ENCODE measurements around the gene BMP8B. TPM values are rescaled to one million over a fixed set of nuclear protein-coding genes. Genes with fewer than 3 reads are reported as not detected.
"Not testable (repeated sequence)": the region's sequence is repeated elsewhere in the genome, so short reads cannot be mapped to it uniquely, and the experiment has no call there.

The BMP8B gene
- total RNA-seq, 1 experiment from 2014 or later, result 6.2 TPM

DNA sequence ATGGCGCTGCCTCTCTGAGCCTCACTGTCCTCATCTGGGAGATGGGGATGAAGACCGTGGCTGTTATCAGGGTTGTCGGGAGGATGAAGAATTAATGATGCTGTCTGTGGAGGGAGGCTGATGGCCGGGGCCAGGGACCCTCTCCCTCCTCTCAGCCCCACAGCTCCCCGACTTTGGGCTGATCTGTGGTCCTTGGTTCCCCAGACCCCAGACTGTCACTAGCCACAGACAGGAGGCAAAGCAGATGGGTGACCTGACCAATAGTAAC is 1.6 kb downstream of the BMP8B start:
- in situ Hi-C loops (cut with HindIII; ENCODE audit: low pct_unique_long_range_greater_than_20kb, low sequenced_read_pairs); DNase-seq (ENCODE audit: low read depth, low spot score): not testable (repeated sequence)

DNA sequence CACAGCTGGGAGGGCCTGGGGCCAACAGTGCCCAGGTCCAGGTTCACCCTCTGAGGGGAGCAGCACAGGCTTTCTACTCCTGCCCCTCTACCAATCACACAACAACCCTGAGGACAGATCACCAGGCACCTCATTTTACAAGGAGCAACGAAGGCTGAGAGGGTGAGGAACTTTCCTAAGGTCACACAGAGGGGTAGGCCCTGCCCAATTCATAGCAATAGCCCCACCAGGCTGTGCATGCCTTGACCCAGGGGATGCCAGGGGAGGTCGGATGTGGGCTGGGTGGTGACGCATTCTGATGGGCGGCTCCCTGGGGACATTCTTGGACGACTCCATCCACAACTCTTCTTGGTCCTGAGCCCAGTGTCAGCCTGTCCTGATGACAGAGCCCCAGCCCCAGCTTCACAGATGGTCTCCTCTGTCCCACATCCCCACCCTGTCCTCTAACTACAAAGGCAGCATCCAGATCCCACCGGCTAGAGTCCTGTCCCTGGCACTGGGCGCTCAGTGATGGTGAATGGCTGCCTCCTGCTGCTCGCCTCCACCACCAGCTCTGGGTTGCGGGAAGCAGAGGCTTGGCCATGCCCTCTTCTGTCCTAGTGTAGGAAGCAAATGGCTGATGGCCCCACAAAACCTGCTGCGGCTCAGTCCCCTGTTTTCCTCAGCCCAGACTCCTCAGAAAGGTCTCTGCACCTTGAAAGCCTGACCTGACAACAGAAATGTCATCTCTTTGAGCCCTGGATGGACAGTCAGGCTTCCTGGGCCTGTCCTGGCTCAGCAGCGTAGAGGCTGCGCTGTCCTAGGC is 2.2 kb downstream of the BMP8B start:
- in situ Hi-C loops (cut with HindIII; ENCODE audit: low pct_unique_long_range_greater_than_20kb, low sequenced_read_pairs); DNase-seq (ENCODE audit: low read depth, low spot score): not testable (repeated sequence)

DNA sequence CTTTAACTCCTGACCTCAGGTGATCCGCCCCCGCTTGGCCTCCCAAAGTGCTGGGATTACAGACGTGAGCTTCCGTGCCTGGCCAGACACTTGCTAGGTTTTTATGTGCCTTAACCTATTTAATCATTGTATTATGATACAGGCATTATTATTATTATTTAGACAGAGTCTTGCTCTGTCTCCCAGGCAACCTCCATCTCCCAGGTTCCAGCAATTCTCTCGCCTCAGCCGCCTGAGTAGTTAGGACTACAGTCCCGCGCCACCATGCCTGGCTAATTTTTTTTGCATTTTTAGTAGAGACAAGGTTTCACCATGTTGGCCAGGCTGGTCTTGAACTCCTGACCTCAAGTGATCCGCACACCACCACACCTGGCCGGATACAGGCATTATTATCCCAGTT is 6.0 kb downstream of the BMP8B start:
- DNase-seq (ENCODE audit: low read depth, low spot score); in situ Hi-C loops (cut with HindIII; ENCODE audit: low pct_unique_long_range_greater_than_20kb, low sequenced_read_pairs): not testable (repeated sequence)

DNA sequence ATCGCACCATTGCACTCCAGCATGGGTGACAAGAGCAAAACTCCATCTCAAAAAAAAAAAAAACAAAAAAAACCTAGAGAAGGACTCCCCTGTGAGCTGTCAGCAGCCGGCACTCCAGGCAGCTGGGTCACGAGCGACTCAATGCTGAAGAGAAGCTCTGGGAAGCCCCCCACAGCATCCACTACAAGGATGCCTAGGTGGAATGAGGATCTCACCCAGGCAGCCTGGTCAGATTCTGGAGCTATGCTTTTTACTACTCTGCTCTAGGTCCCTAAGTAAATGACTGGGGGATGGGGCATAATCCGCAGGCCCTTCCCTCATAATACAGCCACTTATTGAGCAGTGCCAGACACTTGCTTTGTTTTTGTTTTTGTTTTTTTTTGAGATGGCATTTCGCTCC is 6.6 kb downstream of the BMP8B start:
- in situ Hi-C loops (cut with HindIII; ENCODE audit: low pct_unique_long_range_greater_than_20kb, low sequenced_read_pairs), result no loop called here
- DNase-seq (ENCODE audit: low read depth, low spot score), result no peak

DNA sequence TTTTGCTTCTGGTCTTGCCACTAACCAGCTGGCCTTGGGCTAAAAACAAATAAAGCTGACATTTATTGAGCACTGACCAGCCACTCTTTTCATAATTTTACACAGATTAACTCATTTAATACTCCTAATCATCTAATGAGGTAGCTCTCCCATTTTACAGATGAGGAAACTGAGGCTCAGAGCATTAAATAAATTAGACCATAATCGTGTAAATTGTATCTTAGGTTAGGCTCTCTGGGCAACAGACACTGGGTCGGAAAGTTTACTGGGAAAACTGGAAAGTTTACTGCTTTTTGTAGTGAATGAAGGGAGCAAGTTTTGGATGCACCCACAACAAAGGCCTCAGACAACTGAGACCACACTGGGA is 7.3 kb downstream of the BMP8B start:
- in situ Hi-C loops (cut with HindIII; ENCODE audit: low pct_unique_long_range_greater_than_20kb, low sequenced_read_pairs), result no loop called here
- DNase-seq (ENCODE audit: low read depth, low spot score), result no peak

DNA sequence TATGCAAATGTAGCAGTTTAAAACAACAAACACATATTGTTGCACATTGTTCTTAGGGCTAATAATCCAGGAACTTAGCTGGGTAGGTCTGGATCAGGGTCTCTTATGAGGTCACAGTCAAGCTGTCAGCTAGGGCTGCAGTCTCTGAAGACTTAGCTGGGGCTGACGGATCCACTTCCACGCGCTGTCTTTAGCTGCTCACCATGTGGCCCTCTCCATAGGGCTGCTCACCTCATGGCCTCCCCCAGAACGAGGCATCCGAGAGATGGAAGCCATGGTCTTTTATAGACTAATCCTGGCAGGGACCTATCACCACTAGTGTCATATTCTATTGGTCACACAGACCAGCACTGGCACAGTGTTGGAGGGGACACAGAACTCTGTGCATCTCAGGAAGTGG is 8.8 kb downstream of the BMP8B start:
- no peak for DNase-seq (ENCODE audit: low read depth, low spot score)
- in situ Hi-C loops (cut with HindIII; ENCODE audit: low pct_unique_long_range_greater_than_20kb, low sequenced_read_pairs), result no loop called here

DNA sequence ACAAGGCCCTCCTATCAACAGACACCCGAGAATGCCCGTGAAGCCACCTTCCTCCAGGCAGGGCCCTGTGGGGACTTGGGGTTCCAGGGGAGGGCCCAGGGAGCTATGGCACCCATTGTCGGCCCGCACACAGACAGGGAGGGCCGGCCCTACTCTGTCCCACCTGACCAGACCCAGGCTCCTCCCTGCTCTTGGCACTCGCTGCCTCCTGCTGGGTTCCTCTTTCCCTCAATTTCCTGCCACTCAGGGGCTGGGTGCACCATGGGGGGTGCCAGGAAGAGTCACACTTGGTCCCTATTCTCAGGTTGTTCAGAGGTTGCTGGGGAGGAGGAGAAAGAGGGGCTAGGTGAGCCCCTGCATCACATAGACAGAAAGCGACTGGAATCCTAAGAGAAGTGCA is 9.5 kb downstream of the BMP8B start:
- in situ Hi-C loops (cut with HindIII; ENCODE audit: low pct_unique_long_range_greater_than_20kb, low sequenced_read_pairs), result no loop called here

DNA sequence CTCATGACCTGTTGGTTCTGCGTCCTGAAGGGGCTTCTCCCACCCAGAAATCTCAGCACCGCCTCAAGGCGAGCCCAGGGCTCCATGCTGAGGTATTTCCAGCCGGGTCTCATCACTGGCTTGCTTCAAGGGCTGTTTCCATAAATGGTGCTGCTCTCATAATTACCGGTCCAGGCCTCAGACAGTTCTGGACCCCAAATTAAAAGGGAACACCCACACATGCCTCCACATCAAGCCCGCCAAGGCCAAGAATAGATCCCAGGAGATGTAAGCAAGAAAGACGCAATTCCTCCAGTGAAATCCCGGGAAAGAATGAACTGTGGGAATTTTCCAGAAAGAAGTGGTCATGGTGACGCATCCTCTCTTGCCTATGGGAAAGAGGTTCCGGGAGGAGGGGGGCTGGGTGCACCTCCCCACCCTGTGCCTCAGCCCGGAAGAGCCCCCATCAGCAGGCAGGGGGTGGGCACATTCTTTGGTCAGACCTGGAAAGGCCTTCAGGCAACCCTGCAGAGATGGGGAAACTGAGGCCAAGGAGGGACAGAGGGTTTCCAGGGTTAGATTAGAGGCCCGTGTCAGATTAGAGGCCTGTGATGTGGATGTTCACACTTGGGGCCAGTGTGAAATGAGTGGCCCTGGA is 10.1 kb downstream of the BMP8B start:
- in situ Hi-C loops (cut with HindIII; ENCODE audit: low pct_unique_long_range_greater_than_20kb, low sequenced_read_pairs); DNase-seq (ENCODE audit: low read depth, low spot score): not testable (repeated sequence)

More for the DNA sequence above, 9.5 kb downstream of the BMP8B start:
- DNase-seq (ENCODE audit: low read depth, low spot score), result no peak

DNA sequence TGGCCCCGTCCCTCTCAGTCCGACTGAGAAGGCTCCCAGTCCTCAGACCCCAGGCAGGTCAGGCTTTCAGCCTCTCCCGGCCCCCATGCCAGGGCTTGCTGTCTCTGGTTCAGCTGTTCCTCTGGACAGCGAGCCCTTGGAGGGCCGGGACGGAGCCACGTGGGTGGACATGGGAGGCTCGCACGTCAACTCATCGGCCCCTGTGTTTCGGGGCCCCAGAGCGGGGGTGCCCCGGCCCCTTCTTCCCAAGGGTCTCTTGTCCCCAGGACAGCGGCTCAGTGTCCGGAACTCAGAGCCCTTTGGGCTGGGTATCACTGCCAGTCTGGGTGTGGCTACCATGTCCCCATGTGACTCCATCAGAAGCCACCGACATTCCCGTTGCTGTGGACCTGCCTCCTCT is 10.8 kb downstream of the BMP8B start:
- in situ Hi-C loops (cut with HindIII; ENCODE audit: low pct_unique_long_range_greater_than_20kb, low sequenced_read_pairs); DNase-seq (ENCODE audit: low read depth, low spot score): not testable (repeated sequence)

DNA sequence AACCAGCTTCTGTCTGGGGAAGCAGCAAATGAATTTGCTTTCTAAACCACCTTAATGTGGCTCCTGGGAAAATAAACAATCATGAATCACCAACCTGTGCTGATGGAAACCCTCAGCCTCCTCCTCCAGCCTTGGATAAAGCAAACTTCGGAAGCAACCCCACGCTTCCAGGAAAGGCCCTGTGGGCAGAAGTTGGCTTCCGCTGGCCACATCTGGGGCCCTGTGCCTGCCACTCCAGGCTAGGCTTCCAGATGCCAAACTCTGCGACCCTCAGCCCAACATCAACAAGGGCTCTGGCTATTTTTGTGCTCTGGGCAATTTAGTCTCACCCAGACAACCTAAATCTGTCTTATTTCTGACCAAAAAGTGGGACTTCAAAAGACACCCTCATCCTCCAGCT is 11.4 kb downstream of the BMP8B start:
- no peak for DNase-seq (ENCODE audit: low read depth, low spot score)
- in situ Hi-C loops (cut with HindIII; ENCODE audit: low pct_unique_long_range_greater_than_20kb, low sequenced_read_pairs), result no loop called here

DNA sequence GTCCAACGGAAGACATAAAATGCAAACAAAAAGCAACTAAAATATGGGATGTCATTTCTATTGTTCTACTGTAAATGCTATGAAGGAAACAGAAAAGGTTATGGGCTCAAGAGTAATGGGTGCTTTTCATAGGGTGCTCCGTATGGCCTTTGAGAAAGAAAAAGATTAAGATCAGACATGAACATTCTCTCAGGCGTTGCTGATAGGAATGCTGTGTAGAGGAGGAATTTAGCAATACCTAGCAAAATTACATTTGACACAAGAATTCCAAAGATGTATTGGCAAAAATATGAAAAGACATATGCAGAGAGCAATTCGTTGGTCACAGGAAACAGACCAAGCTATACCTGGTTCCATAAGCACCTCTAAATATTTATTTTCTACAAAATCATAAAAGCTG is 11.8 kb downstream of the BMP8B start:
- DNase-seq (ENCODE audit: low read depth, low spot score), result no peak
- in situ Hi-C loops (cut with HindIII; ENCODE audit: low pct_unique_long_range_greater_than_20kb, low sequenced_read_pairs), result no loop called here

DNA sequence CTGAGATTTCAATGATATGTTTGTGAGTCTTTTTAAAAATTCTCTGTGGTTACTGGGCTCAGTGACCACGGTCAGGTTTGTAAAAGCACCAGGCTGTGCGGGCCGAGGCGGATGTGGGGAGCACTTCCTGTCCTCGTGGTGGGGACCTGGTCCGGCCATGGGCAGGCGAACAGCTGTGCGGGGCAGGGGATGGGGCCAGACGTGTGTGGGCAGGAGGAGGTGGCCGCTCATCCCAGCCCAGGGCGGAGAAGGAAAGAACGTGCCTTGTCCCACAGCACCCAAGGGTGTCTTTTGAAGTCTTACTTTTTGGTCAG is 12.3 kb downstream of the BMP8B start:
- in situ Hi-C loops (cut with HindIII; ENCODE audit: low pct_unique_long_range_greater_than_20kb, low sequenced_read_pairs), result no loop called here
- DNase-seq (ENCODE audit: low read depth, low spot score), result no peak

DNA sequence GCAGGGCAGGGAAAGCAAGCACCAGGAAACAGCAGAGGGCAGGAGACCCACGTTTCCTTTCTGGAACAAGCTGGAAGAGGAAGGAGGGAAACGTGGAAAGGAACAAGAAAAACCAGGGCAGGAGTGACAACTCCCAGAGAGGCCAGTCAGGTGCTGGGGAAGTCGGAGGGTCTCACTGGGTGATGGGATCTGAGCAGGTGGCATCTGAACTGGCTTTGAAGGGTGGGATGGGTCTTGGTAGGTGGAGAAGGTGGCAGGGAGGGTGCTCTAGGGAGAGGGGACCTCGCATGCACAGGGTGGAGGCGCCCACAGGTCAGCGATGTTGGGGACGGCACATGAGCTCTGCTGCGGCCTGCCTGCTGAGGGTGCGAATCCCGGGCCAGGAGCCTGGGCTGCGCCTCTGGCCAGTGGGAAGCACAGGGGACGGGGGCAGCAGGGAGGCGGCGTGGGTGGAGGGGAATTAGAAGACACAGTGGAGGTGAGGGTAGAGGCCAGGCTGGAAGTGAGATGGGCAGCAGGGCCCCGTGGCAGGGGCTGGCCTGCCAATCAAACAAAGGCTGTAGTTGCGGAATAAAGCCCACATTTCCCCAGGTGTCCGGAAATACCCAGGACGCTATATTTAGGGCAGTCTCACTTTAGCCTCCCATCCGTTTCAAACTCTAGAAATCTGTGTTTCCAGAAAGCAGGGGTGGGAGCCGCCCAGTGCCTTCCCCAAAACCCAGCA is 12.8 kb downstream of the BMP8B start:
- DNase-seq (ENCODE audit: low read depth, low spot score); in situ Hi-C loops (cut with HindIII; ENCODE audit: low pct_unique_long_range_greater_than_20kb, low sequenced_read_pairs): not testable (repeated sequence)

DNA sequence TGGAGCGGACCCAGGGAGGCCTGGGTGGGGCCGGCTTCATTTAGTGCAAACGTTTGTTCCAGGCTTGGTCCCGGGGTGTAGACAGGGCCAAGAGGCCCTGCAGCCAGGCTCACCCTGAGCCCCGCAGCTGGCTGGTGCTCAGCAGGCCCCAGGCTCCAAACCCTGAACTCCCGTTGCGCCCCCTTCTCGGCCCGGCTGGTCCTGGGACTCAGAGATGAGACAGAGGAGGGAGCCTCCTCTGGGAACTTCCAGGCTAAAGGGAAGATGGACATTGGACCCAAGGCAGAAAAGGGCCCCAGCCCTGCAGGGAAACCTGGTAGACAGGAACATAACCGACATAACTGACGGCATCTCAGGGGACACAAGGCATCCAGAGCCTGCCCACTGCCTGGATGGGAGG is 13.5 kb downstream of the BMP8B start:
- in situ Hi-C loops (cut with HindIII; ENCODE audit: low pct_unique_long_range_greater_than_20kb, low sequenced_read_pairs); DNase-seq (ENCODE audit: low read depth, low spot score): not testable (repeated sequence)

DNA sequence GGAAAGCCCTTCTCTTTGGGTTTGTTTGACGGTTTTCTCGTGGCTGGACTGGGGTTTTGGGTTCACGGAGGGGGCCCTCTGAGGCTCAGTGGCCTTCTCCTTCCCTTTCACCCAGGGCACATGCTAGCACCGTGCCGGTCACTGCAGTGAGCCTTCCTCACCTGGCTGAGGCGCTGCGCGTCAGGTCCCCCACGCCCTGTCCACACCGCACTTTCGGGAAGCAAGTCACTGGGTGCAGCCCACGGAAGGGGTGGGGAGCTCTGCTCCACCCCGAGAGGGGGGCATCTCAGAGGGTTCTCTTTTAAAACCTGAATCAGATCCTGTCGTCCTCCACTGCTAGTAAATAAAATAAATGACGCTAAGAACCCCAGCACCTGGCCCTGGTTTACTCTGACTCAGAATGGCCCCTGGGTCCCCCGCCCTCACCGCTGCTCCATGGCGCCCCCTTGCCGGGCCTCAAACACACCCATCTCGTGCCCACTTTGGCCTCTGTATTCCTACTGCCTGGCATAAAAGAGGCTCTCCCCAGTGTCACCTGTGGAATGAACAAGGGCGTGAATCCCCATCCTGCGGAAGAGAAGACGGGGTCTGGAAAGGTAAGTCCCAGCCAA is 15.2 kb downstream of the BMP8B start:
- DNase-seq (ENCODE audit: low read depth, low spot score); in situ Hi-C loops (cut with HindIII; ENCODE audit: low pct_unique_long_range_greater_than_20kb, low sequenced_read_pairs): not testable (repeated sequence)

DNA sequence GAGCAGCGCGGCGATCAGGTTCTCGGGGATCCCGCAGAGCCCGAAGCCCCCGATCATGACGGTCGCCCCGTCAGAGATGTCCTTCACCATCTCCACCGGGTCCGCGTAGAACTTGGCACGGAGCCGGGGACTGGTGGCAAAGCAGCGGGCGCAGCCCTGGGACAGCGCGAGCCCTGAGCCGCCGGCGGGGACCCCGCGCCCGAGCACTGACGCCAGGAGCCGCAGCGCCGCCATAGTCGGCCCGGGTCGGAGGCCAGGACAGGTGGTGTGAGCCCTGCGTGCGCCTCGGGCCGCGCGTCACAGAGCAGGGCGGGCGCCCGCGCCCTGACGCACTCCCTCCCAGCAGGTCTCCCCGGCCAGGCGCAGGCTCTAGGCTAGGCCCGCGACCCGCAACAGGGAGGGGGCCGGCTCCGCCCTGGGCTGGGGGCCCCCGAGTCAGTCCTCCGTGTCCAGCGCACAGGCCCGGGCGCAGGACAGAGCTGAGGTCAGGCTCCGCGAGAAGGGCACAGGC is 17.6 kb downstream of the BMP8B start, which contains the start of gene OXCT2:
TSS of gene OXCT2 (minus strand) at position 327 of the 511 bp plus-strand sequence. CDS start at position 234, 93 bp downstream.
- DNase-seq (ENCODE audit: low read depth, low spot score); in situ Hi-C loops (cut with HindIII; ENCODE audit: low pct_unique_long_range_greater_than_20kb, low sequenced_read_pairs): not testable (repeated sequence)

DNA sequence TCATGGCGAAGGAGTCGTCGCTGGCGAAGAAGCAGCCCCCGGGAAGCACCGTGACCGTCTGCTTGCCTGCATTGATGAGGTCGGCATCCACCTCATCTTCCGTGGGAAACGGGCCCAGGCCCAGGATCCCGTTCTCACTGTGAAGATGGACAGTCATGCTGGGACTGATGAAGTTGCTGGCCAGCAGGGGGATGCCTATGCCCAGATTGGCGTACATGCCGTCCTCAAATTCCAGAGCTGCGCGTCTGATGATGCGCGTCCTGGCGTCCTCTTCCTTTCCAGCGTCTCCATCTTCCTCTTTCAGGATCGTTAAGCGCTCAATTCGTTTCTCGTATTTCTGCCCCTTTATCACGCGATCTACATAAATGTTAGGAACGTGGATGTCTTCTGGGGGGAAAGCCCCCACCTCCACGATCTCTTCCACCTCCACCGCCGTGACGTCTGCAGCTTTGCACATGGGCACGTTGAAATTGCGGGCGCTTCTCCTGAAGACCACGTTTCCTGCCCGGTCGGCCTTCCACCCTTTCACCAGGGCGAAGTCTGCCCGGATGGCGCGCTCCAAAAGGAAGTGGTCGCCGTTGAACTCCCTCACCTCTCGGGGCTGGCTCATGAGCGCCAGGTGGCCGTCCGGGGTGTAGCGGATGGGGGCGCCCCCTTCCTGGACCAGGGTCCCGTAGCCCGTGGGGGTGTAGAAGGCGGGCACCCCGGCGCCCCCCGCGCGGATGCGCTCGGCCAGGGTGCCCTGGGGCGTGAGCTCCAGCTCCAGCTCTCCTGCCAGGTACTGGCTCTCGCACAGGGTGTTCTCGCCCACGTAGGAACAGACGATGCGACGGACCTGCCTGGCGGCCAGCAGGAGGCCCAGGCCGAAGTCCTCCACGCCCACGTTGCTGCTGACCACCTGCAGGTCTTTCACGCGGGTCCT is 18.3 kb downstream of the BMP8B start:
- in situ Hi-C loops (cut with HindIII; ENCODE audit: low pct_unique_long_range_greater_than_20kb, low sequenced_read_pairs); DNase-seq (ENCODE audit: low read depth, low spot score): not testable (repeated sequence)

Data from SK-MEL-5 (cell line).